Stimulated activated CD4-positive, alpha-beta T cell treated with anti-CD3 and anti-CD28 coated beads, Interleukin-1b, Interleukin-23, amount 100 ng/mL, for 24 hours (primary cell): ENCODE results near the gene CD6.
"Not testable (repeated sequence)": the region's sequence is repeated elsewhere in the genome, so short reads cannot be mapped to it uniquely, and the experiment has no call there.

Experiments
- DNase-seq, 4 experiments: peaks; one replicate each; pipeline ENCODE4 v3.0.0-alpha.2; 2020; ENCODE audit warnings: low read depth in 4 of 4, low spot score in 1 of 4

Gene CD6

DNA sequence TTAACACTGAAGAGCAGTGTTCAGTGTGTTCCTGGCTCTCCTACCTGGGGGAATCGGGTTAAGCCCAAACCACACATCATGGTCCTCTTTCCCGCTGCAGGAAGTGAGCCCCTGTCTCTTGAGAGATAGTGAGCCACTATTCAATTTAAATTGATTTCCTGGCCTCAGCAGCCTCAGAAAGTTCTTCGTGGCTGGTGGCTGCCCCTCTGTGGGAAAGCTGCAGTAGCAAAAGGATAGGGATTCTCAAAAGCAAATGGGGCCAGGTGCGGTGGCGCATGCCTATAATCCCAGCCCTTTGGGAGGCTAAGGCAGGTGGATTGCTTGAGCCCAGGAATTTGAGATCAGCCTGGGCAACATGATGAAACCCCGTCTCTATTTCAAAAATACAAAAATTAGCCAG is 81.7 kb downstream of the CD6 start:
- DNase-seq: no peak

DNA sequence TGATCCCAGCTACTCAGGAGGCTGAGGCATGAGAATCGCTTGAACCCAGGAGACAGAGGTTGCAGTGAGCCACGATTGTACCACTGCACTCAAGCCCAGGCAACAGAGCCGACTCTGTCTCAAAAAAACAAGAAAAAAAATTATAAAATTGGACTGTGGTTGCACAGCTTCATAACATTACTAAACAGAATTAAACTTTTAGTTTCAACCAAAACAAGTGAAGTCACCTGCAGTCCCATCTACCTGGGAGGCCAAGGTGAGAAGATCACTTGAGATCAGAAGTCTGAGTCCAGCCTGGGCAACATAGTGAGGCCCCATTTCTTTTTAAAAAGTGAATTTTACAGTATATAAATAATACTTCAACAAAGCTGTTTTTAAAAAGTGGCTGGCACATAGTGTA is 83.0 kb downstream of the CD6 start:
- DNase-seq: no peak

DNA sequence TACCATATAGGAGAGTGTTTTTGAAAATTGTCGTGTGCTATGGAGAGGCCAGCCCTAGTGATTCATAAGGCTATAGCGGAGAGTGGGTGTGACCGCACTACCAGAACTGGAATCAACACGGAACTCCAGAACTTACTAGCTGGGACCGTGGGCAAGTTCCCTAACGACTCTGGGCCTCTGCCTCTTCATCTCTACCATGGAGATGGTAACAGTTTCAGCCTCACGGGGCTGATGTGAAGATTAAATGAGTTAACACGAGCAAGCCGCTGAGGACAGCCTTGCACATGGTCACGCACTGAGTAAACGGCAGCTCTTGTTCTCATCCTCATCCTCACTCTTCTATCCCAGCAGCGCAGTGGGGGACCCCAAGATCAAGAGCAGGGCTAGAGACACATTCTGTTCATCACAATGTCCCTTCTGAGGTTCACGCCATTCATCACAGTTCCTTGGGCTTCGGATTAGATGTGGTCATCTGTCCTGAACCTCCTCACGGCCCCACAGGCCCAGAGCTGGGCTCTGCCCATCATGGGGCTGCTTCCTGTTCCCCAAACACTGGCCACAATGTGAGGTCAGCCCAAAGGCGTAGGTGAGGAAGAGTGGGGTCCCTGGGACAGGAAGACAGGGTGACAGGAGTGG is 83.6 kb downstream of the CD6 start:
- no peak for DNase-seq

DNA sequence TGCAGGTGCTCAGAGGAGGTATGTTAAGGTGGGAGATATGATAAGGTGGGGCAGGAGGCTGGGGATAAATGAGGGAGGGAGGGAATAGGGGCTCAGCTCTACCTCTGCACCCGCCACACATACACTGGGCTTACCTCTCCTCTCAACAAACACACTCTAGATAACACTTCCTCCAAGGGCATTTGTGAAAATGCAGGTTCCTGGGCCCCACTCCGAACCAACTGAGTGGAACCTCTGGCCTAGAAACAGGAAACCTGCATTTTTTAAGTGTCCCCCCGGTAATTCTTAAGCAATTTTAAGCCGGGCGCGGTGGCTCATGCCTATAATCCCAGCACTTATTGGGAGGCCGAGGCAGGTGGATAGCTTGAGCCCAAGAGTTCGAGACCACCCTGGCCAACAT is 84.3 kb downstream of the CD6 start:
- DNase-seq: no peak

DNA sequence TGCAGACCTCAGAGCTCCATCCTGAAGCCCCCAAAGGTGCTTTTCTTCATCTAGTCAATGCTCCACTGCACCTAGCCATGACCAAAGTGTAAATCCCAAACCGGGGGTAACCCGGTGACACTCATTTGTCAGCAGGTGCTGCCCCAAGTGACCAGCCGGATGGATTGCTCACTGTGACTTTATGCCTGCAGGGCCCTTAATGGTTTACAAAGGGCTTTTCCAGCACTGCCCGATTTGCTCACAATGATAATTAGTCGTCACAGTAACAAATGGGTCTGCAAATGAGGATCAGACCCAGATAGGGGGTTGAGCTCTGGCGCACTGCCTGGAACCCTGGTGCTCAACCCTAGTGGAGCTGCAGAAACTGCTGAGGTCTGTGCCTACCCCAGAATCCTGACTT is 85.1 kb downstream of the CD6 start:
- no peak for DNase-seq

DNA sequence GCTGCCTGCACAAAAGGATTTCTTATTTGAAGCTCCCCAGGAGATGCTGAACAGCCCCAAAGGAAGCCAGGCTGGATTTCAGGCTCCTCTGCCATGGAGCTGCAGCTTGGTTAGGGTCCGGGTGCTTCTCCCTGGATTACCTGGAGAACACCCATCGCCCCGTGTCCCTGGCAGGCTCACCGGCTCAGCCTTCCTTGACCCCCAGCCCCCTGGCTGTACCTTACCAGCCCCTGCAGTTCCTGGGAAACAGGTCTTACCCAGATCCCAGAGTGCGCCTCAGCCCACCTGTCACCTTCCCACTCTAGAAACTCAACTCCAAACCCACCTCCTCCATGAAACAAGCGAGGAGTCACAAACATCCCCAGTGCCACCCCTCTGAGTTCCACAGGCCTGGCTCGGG is 85.5 kb downstream of the CD6 start:
- no peak for DNase-seq

DNA sequence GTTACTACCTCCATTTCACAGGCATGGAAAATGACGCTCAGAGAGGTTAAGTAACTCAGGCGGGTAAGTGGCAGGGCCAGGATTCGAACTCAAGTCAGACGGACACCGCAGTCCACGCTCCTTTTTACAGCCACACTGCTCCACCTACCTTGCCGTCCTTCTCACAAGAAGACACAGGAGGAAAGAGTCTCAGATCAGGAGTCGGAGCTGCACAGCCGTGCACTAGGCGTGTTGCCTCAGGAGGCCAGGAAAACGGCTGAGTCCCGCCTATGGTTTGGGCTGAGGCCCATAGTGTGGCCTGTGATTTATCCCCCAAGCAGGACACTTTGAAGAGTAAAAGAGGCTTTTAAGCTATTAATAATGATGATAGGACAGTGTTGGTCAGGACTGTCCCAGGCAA is 86.1 kb downstream of the CD6 start:
- DNase-seq: no peak

DNA sequence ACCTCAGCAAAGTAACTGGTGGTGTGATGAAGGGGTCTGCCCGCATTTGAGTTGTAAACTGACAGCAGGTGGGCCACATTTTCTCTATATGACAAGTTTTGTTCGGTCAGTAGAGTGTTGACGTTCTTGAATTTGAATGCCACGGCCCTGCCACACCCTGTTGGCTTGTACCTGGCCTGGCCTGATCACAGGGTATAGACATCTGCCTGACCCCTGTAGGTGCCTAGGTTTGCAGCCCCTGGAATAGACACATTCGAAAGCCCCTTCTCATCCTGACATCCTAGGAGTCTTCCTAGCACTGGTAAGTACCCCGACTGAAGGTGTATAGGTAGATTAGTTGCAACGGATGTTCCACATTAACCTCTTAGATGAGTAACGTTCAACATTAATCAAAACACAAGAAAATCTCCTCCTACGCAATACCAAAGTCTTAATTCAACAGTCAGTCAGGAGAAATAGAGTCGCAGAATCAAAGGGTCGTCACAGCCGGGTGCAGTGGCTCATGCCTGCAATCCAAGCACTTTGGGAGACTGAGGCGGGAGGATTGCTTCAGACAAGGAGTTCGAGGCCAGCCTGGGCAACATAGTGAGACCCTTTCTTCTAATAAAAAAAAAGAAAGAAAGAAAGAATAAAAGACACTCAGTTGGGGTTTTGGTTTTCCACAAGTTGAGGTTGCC is 87.2 kb downstream of the CD6 start:
- DNase-seq: no peak

DNA sequence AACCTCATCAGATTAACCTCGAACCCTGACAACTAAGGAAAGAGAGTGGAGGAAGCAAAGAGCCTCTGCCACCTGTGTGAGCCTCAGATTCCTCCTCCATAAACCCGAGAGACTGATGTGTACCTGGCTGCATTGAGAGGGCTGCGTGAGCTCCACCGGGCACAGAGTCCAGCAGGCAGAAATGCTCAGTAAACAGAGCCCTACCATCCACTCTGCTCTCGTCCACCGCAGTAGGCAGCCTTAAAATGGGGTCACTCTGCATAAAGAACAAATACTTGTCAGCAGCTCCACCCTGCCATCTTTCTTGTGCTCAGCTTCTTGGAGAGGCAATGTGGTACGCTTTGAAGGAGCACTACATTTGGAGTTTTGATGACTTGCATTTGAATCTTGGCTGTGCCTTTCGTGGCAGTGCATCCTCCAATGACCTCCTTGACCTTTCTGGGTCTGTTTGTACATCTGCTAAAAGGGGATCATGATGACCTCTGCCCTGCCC is 87.8 kb downstream of the CD6 start:
- no peak for DNase-seq

DNA sequence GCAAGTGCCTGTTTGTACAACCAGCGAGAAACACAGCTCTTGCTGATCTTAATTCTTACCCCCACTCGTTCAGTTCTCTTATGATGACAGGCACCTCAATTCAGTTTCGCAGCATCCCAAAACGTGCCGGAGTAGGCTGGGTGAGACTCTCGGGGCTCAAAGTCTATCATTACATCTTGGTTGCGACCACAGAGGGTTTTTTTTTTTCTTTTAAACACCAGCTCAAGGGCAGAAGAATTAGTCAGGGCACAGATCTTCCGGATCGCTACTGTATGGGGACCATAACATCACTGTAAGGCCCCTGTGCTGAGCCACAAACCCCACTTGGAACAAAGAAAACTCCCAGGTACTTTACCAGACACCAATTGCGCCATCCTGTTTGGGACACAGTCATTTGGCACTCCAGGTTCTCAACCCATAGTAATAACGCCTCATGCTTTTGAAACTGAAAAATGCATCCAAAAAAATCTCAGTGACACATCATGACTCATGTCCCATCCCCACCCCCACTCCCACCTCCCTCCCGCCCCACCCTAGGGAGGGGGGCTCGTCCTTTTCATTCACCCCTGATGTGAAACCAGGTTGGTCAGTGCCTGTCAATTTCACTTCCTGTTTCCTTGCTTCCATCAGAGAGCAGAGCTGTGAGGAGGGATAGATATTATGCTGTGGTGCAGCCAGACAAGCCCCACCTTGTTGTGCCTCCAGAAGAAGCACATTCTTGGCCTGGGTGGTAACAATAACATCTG is 89.8 kb downstream of the CD6 start:
- peak; percentile 48 to 80 (median 70) for DNase-seq

DNA sequence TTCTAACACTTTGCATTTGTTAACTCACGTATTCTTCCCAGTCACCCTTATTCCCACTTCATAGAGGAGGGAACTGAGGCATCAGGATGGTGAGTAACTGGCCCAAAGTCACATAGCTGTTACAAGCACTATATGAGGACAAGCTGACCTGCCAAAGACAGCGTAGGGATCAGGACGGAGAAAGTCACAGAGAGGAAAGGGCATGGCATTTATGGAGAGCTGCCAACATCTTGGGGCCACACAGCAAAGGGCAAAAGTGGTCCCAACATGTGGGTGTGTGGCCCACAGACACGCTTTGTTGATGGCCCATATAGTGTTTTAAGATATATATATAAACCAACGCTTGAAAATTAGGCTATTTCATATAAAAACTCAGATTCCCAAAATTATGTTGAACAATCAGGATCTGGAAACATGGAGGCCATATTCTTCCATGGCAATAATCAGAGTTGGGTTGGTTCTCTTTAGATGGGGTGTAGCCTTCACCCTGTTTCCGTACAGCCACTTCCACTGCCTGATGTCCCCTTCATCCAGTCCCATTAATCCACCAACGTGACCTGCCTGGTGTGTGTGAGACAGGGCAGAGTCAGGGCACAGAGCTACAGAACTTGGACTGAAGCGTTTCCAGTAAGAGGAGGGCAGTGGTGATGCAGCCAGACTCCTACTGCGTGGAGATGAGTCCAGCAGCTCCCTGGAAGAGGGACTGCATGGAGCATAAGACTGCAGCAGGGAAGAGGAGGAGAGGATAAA is 90.9 kb downstream of the CD6 start:
- no peak for DNase-seq

DNA sequence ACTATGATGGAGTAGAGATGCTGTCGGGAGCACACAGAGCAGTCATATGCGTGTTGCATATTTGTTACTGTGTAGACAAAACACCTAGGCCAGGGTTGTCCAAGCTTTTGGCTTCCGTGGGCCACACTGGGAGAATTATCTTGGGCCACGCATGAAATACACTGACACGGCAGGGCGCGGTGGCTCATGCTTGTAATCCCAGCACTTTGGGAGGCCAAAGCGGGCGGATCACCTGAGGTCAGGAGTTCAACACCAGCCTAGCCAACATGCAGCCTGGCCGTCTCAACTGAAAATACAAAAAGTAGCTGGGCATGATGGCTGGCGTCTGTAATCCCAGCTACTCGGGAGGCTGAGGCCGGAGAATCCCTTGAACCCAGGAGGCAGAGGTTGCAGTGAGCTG is 93.8 kb downstream of the CD6 start:
- not testable (repeated sequence) for DNase-seq

DNA sequence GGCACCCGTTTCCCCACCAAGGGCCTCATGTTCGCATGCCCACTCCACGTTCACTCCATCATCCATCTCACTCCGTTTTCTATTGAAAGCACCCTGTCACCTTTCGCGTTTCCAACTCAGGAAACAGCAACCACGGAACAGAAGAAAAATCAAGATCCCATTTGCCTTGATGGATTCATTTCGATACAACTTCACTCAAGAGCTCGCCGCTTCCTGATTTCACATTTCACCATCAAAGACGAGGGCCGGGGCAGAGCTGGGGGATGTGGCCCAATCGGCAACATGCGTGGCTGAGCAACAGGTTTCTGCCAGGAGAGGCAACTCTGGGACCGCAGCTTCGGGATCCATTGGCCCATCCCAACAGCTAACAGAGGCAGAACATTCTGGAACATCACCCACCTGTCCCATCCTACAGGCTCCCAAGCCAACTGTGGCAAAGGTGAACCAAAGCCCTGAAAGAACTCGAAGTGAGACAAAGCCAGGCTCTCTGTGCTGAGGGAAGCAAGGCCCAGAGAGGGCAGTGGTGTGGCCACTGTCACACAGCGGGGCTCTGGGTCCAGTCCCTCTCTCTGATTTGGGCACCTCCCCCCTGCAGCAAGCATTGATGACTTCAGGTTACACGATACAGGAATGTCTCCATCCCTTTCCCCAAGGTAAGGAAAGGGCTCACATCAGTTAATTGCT is 94.6 kb downstream of the CD6 start:
- DNase-seq: peak in 1 of 4 experiments; percentile 60

DNA sequence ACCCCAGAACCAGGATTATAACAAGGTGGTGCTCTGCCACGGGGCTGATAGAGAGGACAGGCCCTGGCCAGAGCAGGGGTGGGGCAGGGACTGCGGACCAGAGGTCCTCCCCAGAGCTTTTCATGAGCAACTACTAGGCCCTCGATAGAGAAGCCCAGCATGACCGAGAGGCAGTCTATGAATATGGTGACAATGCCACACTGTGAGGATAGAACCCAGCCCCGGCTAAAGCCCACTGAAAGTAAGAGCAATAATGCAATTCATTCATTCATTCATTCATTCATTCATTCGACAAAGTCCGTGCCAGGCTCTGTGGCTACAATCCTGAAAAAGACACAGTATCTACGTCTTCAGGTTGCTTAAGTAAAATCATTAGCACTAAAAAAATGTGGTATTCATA is 95.2 kb downstream of the CD6 start:
- DNase-seq: no peak

DNA sequence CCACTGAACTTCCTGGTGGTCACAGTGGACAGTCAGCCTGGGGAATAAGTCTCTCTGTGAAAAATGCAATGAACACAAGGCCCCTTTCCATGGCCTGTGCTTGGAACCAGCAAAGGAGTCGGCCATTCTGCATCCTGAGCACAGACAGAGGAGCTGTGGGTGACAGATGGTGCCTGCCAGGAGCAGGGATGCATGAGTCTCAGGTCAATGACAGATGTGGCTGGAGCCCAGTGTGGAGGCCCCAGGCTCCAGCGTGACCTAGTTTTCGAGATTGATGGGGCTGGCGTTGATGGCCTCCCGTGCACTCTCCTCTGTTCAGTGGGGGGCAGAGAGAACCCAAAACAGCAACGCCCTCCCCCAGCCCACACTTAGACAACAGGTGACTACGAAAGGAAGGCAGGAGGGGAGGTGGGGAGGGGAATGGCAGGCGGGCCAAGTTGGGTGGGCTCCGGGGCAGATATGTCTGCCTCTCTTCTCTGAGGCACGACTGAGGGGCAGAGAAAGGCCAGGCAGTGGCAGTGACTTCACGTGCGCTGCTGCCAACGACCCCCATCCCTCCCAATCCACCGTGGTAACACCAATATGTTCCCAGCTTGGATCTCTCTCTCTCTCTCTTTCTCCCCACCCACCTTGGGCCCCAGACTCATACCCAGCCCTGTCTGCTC is 96.4 kb downstream of the CD6 start:
- DNase-seq: no peak

DNA sequence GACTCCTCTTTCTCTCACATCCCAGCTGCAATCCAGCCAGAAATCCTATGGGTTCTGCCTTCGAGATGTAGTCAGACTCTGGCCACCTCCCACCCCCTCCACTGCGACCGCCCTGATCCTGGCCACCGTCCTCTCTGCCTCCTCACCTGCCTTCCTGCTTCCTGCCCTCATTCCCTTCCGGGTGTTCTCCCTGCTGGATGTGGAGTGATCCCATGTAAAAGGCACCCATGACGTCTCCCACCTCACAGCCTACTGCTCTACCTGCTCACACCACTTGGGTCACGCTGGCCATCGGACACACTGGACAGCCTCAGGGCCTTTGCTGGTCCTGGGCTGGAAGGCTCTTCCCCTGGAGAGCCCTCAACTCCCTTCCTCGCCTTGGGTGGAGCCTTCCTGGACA is 97.1 kb downstream of the CD6 start:
- DNase-seq: no peak

DNA sequence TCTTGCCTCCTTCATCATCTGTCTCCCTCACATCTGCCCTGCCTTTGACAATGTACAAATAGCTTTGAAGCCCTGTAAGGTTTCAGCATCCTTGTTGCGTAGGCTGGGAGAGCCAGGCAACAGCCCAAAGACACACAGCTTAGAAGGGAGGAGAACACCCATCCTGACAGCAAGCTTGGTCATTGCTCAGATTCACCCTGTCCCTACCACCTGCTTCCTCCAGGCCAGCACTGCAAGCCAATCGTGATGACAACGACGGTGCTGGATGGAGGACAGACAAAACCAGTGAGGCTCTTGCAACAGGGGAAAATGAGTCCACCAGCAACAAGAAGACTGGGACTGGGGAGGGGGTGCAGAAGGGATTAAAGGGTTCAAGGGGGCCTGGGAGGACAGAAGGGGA is 97.9 kb downstream of the CD6 start:
- DNase-seq: no peak
